ENCODE data around the gene CLTB. TPM values are rescaled to one million over a fixed set of nuclear protein-coding genes. Genes with fewer than 3 reads are reported as not detected.
A peak's percentile ranks its signal among the peaks of the same experiment; 100 is the strongest.

The CLTB gene
- total and polyA plus RNA-seq, 2 of the 8 experiments (the other 6 are each of a cell fraction or from before 2014, with no cell fraction given) = 25.9 to 34.9 TPM

DNA sequence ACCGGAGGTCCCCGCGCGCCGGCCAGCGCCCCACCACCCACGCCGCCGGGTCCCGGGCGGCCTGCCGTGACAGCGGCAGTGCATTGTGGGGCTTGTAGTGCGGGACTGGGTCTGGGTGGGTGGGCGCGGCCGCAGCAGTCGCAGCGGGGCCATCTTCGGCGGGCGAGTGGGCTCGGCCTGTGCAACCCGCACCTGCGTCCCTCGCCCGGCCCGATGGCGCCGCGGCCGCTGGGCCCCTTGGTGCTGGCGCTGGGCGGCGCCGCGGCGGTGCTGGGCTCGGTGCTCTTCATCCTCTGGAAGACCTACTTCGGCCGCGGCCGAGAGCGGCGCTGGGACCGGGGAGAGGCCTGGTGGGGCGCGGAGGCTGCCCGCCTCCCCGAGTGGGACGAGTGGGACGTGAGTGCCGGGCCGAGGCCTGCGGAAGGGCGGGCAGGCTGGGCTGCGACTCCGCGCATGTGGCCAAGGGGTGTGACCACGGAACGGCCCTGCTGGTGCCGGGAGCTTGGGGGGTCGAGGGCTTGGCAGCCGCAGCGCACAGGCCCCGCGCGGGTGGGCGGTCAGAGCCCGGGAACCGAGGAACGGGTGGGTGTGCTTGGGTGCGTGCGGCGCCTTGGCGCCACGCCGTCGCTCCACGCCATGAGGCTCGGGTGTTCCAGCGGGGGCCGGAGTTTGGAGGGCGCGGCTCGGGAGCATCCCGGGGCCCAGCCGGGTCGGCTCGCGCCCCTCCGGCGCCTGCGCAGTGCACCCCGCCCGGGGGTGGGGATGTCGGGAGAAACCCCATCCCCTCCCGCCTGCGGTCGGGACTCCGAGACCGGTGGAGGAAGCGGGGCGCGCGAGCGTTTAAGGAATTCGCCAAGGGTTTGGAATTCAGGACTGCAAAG, 50.7 kb downstream of the CLTB start, which contains the start of gene ARL10:
ARL10 (plus strand) TSS at position 137 of the 881 bp plus-strand sequence; CDS start at position 214, 77 bp downstream.
- Histone ChIP-seq H3K4me3 (ENCODE audit: extremely low read depth in 1 of 4, insufficient read depth in 2 of 4, low read depth in 3 of 4, low read length in 4 of 4) (peak within 1 kb of the TSS; percentile 61 to 82 (median 68)), H3K79me2 (ENCODE audit: control insufficient read depth in 1 of 2, insufficient read depth in 2 of 2, low read length in 2 of 2) (peaks cover 0 to 3% of the 10 kb centered on the region in 2 experiments; a peak in 2 of 4 replicates), H4K91ac (replicated peaks; ENCODE audit: insufficient read length, low read length) (no peak within 1 kb of the TSS), H3K79me1 (ENCODE audit: low read depth, low read length) (peaks cover 2% of the 10 kb centered on the region; the same call in 1 of the 2 replicates), H3K56ac (replicated peaks; ENCODE audit: insufficient read length, low read depth, low read length) (no peak within 1 kb of the TSS), H3K9ac (replicated peaks in 1 of 4; ENCODE audit: extremely low read depth in 1 of 4, low read depth in 3 of 4, low read length in 3 of 4) (peak within 1 kb of the TSS in 2 of 4 experiments; percentile 35 to 55; a peak in 3 of 7 replicates), H2BK12ac (ENCODE audit: low read depth, low read length) (0 out of 2 replicates have a peak within 1 kb of the TSS, but pooled peaks have one; percentile 2), H3K4me1 (replicated peaks in 1 of 4; ENCODE audit: control insufficient read depth in 3 of 4, insufficient read depth in 4 of 4, low read length in 3 of 4) (peaks cover 0 to 5% (median 3%) of the 10 kb centered on the region in 4 experiments; a peak in 4 of 7 replicates), H3K27me3 (replicated peaks in 1 of 4; ENCODE audit: control insufficient read depth in 3 of 4, extremely low read depth in 1 of 4, insufficient read depth in 3 of 4, low read length in 3 of 4) (peaks cover 7 to 42% (median 34%) of the 10 kb centered on the region in 4 experiments), H2AK5ac (ENCODE audit: low read depth, low read length) (no peak within 1 kb of the TSS), H2AFZ (ENCODE audit: low read length) (peak within 1 kb of the TSS; percentile 80; the same call in 1 of the 2 replicates), H3K4ac (replicated peaks; ENCODE audit: insufficient read length, low read depth, low read length) (no peak within 1 kb of the TSS), H3K36me3 (ENCODE audit: control insufficient read depth in 2 of 4, insufficient read depth in 4 of 4, low read length in 3 of 4) (peaks cover 0 to 3% (median 0%) of the 10 kb centered on the region in 4 experiments; a peak in 3 of 8 replicates), H4K8ac (ENCODE audit: extremely low read depth, insufficient read depth, low read length) (peak within 1 kb of the TSS; percentile 73), H3K4me2 (ENCODE audit: insufficient read depth in 1 of 2, low read depth in 2 of 2, low read length in 2 of 2) (peak within 1 kb of the TSS; percentile 79 to 91), H3K9me3 (ENCODE audit: insufficient read depth in 2 of 2, low read depth in 1 of 2, low read length in 1 of 2) (no peaks in the 10 kb centered on the region), H3K18ac (ENCODE audit: extremely low read depth, low read length) (peak within 1 kb of the TSS; percentile 66), H2BK5ac (ENCODE audit: low read depth, low read length) (no peak within 1 kb of the TSS), H2BK15ac (ENCODE audit: low read length) (0 out of 2 replicates have a peak within 1 kb of the TSS, but pooled peaks have one; percentile 61), H3K23me2 (ENCODE audit: low read depth, low read length) (peaks cover 19% of the 10 kb centered on the region), H2BK20ac (ENCODE audit: low read length) (no peak within 1 kb of the TSS), H3K27ac (ENCODE audit: low read depth, low read length) (no peak within 1 kb of the TSS), H3K14ac (ENCODE audit: insufficient read length) (no peak within 1 kb of the TSS), H4K20me1 (replicated peaks in 1 of 2; ENCODE audit: control insufficient read depth in 1 of 2, insufficient read depth in 2 of 2, low read length in 2 of 2) (peaks cover 0 to 3% of the 10 kb centered on the region in 2 experiments), H4K5ac (ENCODE audit: insufficient read length, low read depth, low read length) (peak within 1 kb of the TSS; percentile 29), H2BK120ac (replicated peaks; ENCODE audit: low read depth, low read length) (no peak within 1 kb of the TSS), H3K23ac (ENCODE audit: insufficient read length) (no peak within 1 kb of the TSS)
- 2% methylated on average over 49 of the region's 108 CpGs; no CpG with 5 or more reads in 1 of the 2 experiments for WGBS, 2 experiments (ENCODE audit: extremely low coverage in 1 of 2, insufficient coverage in 1 of 2, insufficient read length in 1 of 2, insufficient replicate concordance in 2 of 2, low coverage in 1 of 2, low lambda C conversion rate in 2 of 2, missing lambda C conversion rate in 1 of 2)
- DNase-seq (ENCODE audit: low read depth in 1 of 2, low spot score in 2 of 2) (peak in 1 of 2 experiments; percentile 72), FAIRE-seq (no peak)
- CTCF ChIA-PET (ENCODE audit: partially characterized antibody) = no interaction called here
- POLR2A ChIA-PET (ENCODE audit: partially characterized antibody) = interaction anchor here (0.8 to 1.6 kb wide), 4 partner anchors 10 to 26 kb away, joined by 3 to 11 read pairs (median 3); partner anchors contain the start of genes HIGD2A and NOP16
- TF ChIP-seq POU5F1 (IDR thresholded peaks at IDR 0.05; ENCODE audit: low read depth, low read length) (no peak), SIX5 (IDR thresholded peaks at IDR 0.05; ENCODE audit: low read depth, low read length) (peak; percentile 32; the same call in 1 of the 2 replicates), BCL11A (IDR thresholded peaks at IDR 0.05; ENCODE audit: low read depth in 2 of 2, low read length in 2 of 2) (no peak), ASH2L (IDR thresholded peaks at IDR 0.05; ENCODE audit: low read length) (peak; percentile 18), MAFK (IDR thresholded peaks at IDR 0.05; ENCODE audit: low read depth, low read length) (no peak), JUND (IDR thresholded peaks at IDR 0.05; ENCODE audit: low read length) (no peak), RXRA (IDR thresholded peaks at IDR 0.05; ENCODE audit: insufficient read depth, low read depth, low read length) (no peak), GTF2F1 (IDR thresholded peaks at IDR 0.05; ENCODE audit: borderline replicate concordance, low read depth, low read length) (no peak)

Measured in H1 (cell line).